GM19240 (cell line): ENCODE results near the gene PDE4D.
"Not testable (repeated sequence)": the region's sequence is repeated elsewhere in the genome, so short reads cannot be mapped to it uniquely, and the experiment has no call there.

Experiments used
- DNase-seq: peaks from one replicate; pipeline ENCODE4 v3.0.0; 2011; ENCODE audit warnings: low spot score; ENCODE audit not compliant: insufficient read length

Gene PDE4D

GRCh38 chr5:59618644-59619043 is 274.9 kb downstream of the PDE4D start:
- no peak for DNase-seq

- DNase-seq, result no peak
These were observed 276.2 kb downstream of the PDE4D start for GRCh38 chr5:59617186-59617771.

GRCh38 chr5:59616413-59616812 is 277.1 kb downstream of the PDE4D start:
- no peak for DNase-seq

GRCh38 chr5:59615272-59615671 is 278.3 kb downstream of the PDE4D start:
- no peak for DNase-seq

- no peak for DNase-seq
These were observed 283.8 kb downstream of the PDE4D start for GRCh38 chr5:59609501-59610265.

- DNase-seq, result no peak
These were observed 284.8 kb downstream of the PDE4D start for GRCh38 chr5:59608745-59609144.

- DNase-seq, result no peak
These were observed 286.3 kb downstream of the PDE4D start for GRCh38 chr5:59607138-59607765.

DNA sequence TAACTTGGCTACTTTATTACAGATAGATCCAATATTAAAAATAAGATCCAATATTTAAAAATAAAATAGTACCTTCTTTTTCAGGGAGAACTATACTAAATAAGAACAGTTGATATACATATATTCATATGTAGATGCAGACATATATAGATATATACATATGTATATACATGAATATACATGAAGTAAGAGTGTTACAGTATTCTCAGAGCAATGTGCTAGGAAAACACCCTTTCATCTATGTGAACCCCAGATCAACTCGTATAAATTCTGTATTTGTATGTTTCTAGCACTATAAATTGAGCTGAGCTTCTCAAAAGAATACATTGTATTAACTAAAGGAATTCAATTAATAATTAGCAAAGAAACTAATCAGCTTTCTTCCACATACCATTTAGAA is 287.6 kb downstream of the PDE4D start:
- DNase-seq, result no peak

DNA sequence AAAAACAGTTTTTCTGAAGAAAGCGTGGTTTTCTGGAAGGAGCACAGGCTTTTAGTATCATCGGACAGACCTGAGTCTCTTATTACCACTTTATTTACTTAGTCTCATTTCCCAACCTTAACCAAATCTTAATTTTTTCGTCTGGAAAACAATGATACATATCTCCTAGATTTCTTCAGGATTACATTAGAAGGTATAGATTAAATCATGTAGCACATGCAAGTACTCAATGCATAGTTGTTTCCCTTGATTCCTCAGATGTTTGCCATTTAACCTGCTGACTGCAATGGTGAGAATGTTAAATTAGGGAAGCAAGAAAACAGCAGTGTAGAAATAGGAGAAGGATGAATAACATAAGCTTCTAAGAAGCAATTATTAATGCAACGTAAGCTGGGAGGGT is 289.4 kb downstream of the PDE4D start:
- no peak for DNase-seq

DNA sequence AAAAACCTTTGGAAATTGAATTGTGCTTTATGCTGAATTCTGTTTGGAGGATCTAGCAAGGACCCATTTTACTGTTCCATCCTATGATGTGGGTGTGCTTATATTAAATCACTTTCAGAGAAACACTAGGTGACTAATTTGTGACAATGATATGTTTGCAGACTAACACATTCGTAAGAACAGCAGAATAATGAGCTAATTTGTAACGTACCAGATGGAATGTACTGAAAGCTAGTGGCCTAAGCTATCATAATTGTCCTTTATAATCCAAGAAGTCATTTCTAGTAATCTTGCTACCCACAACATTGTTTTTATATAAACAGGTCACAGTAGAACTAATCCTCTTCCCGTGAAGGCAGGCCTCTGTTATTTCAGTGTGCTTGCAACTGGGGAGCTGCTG is 292.5 kb downstream of the PDE4D start:
- no peak for DNase-seq

DNA sequence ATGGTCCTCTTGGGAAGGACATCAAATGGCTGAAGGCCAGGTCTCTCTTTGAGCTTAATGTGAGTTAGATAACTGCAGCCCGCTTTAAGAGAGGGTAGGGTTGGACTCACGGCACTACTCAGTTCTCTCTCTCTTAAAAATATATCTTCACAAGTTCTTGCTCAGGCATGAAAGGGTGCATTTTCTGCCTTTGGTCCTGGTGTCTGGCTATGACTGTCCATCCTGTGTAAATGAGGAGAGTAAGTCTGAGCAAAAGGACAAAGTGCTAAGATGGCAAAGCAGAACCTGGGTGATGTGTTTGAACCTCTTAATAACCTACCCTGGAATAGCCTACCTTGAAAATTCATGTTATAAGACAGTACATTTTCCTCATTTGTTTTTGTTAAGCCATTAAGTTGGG is 293.4 kb downstream of the PDE4D start:
- no peak for DNase-seq

DNA sequence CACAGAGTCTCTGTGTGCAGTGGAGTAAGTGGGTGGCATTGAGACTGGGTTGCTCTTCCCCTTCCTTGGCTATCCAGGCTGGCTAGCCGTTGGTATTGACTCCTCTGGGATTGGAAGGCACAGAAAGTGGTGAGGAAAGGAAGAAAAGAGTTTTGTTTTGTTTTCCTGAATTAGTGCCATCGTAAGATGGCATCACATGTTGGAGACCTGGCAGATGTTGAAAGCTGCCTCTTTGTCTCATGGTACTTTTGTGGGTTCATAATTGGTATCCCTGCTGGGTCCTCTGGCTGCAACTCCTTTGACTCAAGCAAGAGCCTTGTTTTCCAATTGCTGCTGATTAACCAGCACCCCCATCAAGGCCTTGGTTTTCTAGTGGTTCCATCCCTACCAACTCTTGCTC is 293.8 kb downstream of the PDE4D start:
- DNase-seq, result no peak

GRCh38 chr5:59598547-59598874 is 295.0 kb downstream of the PDE4D start:
- no peak for DNase-seq

DNA sequence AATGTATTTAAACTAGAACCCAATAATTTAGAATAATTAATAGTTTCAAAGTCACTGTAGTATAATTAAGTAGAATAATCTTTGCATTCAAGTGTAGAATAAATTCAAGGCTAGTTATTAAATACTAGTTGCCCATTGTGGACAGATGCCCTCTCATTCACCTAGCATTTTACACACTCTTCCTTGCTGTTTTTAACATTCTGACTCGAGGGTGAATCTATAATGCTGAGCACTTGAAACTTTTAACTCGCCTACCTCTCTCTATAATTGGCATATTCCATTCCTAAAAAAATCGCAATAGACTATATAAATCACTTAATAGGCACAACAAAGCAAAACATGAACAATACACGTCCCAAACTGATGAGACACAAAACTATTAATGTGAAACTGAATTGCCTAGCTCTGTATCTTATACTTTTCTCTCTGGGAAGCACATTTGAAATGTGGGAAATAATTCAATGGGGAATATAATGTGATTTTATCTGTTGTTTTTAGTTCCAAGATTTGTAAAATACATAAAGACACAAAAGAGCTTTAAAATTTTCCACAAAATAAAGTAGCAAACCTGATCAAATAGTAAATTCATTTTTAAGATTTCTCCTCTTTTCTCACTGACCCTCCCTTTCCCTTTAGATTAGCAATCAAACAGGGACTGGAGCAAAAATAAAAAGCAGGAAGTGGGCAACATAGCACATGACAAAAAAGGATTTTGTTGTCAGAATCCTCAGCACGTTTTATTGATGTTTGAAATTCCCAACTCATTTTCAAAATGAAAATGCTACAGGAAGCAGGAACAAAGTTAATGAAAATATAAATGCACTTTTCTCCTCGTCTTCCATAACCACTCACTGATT is 295.6 kb downstream of the PDE4D start:
- no peak for DNase-seq

DNA sequence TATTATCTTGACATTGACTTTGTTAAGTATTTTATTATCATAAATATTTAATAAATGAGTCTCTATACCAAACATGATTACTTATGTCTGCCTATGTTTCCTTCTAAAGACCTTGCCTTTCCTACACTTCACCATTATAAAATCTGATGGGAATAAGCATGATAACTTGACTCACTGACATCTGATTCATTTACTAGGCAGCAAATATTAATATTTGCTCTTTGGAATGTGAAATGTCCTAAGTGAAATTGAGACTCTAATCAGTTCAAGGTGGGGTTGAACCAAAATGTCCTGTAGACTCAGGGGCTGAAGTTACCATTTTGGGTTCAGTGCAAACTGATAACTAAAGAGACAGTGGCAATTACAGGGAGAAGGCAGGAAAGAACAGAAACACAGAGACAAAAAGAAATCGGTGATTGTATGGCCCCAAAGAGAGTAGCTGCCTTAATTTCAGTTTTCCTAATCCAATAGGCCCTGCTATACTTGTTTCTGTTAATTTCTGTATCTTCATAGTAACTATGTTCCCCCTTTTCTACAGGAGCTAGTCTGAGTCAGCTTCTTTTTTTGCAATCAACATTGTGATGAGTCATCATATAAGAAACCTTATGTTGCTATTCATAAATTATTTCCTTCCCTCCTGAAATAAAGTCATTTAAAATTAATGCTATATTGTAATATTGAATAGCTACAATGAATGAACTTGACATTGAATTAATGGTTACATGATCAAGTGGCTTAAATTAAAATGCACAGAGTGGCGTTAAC is 296.8 kb downstream of the PDE4D start:
- no peak for DNase-seq

GRCh38 chr5:59594118-59594517 is 299.4 kb downstream of the PDE4D start:
- DNase-seq, result not testable (repeated sequence)

DNA sequence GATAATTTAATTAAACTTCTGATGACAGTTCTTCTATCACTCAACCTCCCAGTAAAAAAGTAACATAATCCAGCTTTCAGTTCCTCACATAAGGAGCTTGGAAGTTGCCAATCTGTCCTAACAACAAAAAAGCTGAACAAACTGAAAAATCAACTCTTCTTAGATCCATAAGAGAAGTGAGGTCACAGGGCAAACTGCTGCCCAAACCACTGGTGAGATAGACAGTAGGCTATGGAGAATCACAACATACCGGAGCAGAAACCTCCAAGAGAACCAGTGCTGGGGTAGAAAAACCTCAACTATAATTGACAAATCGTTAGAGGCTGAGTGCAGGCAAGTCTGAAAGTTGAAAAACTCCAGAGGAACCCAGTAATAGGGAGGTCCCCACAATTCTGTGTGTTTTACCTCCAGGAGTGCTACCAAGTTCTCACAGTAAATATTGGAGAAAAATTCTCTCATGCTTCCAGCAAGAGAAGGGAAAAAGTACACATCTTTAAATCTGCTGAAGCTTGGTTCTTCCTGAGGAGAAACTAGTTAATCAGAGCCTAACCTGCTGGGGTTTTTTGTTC is 300.0 kb downstream of the PDE4D start:
- DNase-seq, result no peak

- DNase-seq, result no peak
These were observed 301.4 kb downstream of the PDE4D start for GRCh38 chr5:59592101-59592500.

GRCh38 chr5:59591162-59591561 is 302.4 kb downstream of the PDE4D start:
- DNase-seq, result no peak

GRCh38 chr5:59588922-59589321 is 304.6 kb downstream of the PDE4D start:
- DNase-seq, result no peak
